Hematopoietic multipotent progenitor cell treated with erythropoietin and hydrocortisone succinate and interleukin-3 and kit ligand, for 4 days (in vitro differentiated cells): ENCODE data around the gene EGLN1.

Experiments
- DNase-seq: peaks from one replicate; pipeline ENCODE4 v3.0.0-alpha.2; 2015

EGLN1 gene

DNA sequence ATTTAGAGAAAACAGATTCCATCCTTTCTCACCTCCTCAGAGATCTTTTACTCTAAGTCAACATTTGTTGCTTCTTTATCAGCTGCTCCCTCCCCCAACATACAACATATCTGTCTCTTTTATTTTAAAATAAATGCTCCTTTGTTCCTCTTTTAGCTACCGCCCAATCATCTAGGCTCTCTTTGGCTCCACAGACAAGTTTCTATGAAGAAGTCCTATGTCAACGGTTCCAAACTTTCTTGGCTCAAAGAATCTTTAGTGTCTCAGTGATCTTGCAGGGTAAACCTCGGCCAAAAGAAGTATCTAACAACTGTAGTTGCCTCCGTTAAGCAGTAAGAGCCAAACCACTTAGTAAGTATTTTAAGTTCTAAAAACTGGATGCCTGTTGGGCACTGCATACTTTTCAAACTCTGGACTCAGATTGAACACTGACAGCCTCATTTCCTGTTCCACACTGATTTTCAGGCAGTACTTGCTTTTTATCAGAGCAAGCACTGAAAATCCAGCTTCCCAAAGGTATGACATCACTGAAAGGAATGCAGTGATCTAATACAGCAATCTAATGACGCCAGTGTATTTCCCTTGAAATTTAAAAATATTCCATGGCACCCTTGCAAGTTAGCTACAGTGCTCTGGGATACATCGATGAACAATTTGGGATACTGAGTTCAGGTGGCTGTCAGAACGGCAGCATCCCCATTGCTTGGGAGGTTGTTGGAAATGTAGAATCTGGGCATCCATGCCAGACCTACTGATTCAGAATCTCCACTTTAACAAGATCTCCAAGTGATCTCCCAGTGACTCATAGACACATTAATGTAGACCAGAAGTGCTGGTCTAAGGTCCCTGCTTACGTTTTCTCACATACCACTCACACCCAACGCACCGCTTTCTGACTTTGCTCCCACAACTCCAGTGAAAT, 26.8 kb downstream of the EGLN1 start:
- DNase-seq, result peak; percentile 61

GRCh38 chr1:231393668-231394067, 28.4 kb downstream of the EGLN1 start:
- DNase-seq, result no peak

- no peak for DNase-seq
Observed at GRCh38 chr1:231392389-231393131, 29.5 kb downstream of the EGLN1 start.

DNA sequence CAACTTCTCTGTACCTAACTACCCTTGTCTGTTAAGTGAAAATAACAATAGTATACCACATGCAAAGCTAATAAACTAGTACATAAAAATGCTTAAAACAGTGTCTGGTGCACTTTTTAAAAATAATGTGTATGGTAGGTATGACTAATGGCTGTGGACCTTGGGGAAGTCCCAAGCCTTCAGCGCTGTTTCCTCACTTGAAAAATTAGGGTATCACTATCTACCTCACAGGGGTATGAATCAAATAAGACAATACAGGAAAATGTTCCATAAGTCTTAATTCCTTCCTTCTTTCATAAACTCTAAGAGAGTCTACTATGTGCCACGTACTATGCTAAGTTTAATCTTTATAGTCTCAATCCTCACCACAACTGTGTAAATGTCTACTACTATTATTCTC, 32.0 kb downstream of the EGLN1 start:
- no peak for DNase-seq

DNA sequence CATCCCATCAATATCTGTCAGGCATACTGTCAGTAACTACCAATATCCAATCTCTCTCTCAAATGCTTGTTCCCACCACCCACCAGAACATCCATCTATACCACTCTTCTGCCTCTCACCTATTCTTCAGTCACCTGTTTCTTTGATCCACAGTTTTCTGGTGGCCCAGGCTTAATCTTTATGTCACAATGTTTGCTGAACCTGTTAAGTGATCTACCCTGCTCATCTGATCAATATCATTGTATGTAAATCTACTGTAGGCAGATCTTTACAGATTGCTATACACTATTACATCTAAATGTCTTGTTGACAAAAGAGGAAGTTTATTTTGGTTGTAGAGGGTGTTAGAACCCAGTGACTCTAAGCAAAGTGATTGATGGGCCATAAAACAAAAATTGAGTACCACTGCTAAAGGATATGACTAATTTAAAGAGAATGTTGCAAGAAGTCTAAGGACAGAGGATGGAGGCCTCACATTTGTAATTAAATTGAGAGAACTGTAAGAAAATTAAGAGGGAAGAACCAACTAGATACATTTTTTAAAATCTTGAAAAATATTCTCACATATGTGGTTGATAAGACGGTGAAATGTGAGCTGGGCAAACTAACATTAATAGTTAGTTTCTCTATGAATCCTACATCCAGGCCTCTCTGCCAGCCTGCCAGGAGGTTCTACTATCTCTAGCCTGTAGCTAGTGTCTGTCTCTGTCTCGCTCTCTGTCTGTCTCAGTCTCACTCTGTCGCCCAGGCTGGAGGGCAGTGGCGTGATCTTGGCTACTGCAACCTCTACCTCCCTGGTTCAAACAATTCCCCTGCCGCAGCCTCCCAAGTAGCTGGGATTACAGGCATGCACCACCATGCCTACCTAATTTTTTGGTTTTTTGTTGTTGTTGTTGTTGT, 34.1 kb downstream of the EGLN1 start:
- peak; percentile 43 for DNase-seq

DNA sequence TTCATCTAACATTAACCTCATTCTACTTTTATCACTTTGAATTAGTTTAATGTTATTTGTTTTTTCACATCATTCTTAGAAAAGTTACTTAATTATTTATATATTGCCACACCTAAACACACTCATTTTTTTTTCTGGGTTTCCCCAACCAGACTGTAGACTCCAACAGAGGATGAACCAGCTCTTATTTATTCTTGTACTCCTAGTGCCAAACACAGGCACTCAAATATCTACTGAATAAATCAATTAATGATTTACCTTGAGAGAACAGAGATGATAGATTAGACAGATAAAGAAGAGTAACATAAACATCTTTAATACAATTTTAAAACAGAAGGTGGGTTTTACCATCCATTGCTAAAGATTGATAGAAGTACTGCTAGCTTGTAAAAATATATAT, 35.6 kb downstream of the EGLN1 start:
- no peak for DNase-seq

DNA sequence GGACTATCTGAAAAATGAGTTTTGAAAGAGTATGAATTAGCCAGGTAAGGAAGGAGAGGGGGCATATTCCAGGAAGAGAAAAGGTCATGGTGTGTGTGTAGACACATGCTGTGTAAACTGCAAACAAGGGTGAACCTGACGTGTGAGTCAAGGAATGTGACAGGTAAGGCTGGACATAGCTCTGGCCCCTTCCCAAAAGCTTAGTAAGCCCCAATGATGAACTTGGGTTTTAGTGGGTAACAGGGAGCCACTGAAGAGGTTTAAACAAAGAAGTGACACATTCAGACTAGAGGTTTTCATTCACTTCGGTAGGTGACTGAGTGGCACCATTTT, 36.7 kb downstream of the EGLN1 start:
- DNase-seq, result no peak

DNA sequence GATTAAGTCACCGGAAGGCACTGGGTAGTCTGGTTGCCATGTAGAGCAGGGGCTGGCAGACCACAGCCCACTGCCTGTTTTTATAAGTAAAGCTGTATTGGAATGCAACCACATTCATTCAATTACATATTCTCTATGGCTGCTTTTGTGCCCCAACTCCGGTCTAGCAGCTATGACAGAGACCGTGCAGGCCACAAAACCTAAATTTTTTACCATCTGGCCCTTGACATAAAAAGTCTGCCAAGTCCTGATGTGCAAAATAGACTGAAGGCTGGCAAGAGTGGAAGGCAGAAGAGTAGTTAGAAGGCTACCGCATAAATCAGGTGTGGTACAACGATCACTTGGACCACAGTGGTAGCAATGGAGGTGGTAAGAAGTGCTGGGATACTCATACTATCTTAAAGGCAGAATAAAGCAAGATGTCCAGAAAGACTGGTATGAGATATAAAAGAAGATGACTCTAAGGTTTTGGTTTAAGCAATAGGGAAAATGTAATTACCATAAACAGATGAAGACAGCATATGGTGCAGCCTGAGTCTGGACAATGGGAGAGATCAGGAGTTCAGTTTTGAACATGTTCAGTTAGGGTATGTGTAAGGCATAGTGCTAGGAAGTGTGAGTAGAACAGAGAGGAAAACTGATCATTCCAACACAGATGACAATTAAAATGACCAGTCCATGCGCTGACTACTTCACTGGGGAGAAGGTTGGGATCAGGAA, 37.2 kb downstream of the EGLN1 start:
- no peak for DNase-seq

- no peak for DNase-seq
Observed at GRCh38 chr1:231383159-231383860, 38.8 kb downstream of the EGLN1 start.

GRCh38 chr1:231382426-231382825, 39.7 kb downstream of the EGLN1 start:
- DNase-seq, result no peak

GRCh38 chr1:231381729-231382128, 40.4 kb downstream of the EGLN1 start:
- no peak for DNase-seq

- DNase-seq, result peak; percentile 17
Observed at GRCh38 chr1:231376875-231377549, 45.1 kb downstream of the EGLN1 start.

DNA sequence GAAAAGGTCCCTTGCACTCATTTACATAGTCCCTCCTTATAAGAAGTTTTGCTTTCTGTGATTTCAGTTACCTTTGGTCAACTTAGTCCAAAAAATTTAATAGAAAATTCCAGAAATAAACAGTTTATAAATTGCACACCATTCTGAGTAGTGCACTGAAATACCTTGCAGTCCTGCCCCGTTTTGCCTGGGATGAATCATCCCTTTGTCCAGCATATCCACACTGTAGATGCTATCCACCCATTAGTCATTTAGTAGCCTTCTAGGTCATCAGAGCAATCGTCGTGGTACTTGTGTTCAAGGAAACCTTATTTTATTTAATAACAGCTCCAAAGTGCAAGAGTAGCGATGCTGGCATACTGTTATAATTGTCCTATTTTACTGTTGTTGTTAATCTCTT, 46.0 kb downstream of the EGLN1 start:
- DNase-seq, result no peak

- DNase-seq, result no peak
Observed at GRCh38 chr1:231374394-231374793, 47.7 kb downstream of the EGLN1 start.

DNA sequence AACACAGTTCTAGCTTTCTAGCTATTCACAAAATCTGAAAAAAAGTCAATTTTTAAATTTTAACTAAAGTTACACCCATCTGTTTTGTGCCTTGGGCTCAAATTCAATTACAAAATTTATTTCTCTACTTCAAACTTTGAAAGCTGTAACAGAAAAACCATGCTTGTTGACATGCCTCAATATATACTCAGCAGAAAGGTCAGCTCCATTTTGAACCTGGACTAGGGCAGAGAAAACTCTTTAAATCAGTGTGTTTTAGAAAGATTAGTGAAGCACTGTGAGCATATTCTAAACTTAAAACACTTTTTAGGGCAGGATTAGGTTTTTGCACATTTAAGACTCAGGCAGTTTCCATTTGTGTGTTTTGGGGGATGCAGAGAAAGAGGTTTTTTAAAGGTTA, 49.6 kb downstream of the EGLN1 start:
- DNase-seq, result no peak

- no peak for DNase-seq
Observed at GRCh38 chr1:231369282-231369681, 52.8 kb downstream of the EGLN1 start.

- peak; percentile 54 for DNase-seq
Observed at GRCh38 chr1:231364192-231364591, 57.9 kb downstream of the EGLN1 start.

DNA sequence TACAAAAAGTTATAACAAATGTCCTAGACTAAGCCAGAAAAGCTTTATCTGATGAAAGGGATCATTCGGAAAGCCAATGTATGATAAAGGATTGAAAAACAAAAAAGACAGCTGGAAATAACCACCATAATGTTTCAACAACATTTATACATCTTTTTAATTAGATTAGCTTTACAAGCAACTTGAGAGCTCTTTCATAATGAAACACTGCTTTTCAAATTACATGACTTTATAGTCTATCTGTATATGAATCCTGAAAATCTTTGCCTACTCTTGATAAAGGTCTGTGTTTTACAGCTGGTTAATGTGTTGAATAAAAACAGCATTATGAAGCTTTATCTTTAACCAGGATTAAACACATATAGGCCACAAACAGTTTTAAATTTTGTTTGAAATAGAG, 58.5 kb downstream of the EGLN1 start:
- DNase-seq, result no peak

DNA sequence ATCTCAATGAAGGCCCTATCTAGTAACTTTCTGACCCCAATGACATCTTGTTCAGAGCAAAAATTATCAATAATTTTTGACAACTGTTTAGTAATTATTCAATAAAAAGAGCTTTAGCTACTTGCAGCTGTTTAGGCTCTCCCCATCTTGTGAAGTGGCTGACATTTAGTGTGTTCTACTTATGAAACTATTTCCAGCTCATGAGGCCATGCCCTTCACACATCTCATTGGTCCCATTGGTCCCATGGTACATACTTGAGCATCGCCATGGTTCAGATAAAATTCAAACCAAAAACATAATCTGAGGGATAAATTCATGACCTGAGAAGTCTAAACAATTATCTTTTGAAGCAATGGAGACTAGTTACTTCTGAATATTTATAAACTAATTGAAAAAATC, 59.8 kb downstream of the EGLN1 start:
- DNase-seq, result no peak

- DNase-seq, result peak; percentile 77
Observed at GRCh38 chr1:231359113-231359512, 63.0 kb downstream of the EGLN1 start.

DNA sequence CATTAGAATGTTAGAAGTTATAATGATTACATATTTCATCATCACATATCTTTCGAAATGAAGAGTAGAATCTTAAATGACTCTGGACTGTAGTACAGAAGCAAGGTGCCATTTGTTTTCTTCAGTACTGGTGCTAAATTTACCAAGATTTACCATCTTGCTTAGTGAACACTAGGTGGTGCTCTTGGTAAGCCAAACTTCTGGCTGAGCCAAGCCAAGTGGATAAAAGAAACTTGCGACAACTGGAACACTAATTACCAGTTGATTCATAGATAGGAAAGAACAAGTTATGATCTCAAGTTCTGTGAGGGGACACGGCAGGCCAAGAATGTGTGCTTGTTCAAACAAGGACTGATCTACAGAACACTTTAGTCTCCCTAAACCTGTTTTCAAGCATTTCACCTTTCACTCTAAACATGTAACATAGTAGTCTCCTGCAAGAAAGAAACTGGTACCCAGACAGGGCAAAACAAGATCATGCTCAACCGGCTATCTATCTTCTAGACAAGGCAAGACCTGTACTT, 64.2 kb downstream of the EGLN1 start:
- DNase-seq, result peak; percentile 84
